Thyroid gland (tissue), 4 donors: ENCODE measurements around the gene KLRC4. TPM values are rescaled to one million over a fixed set of nuclear protein-coding genes. Genes with fewer than 3 reads are reported as not detected.
"Not testable (repeated sequence)": the region's sequence is repeated elsewhere in the genome, so short reads cannot be mapped to it uniquely, and the experiment has no call there.

ENCODE experiments used
- DNase-seq, 2 donors: peaks; one replicate each; pipeline ENCODE4 v3.0.0-alpha.2; 2019
- H3K27ac ChIP-seq, 3 donors: fragments of 200-600 bp; sonication (generic); 1 replicate in 2 of 3; 2 replicates in 1 of 3; pipeline ENCODE4 v1.5.1; 2016 to 2019; ENCODE audit warnings: mild to moderate bottlenecking in 1 of 3, moderate library complexity in 1 of 3
- H3K27me3 ChIP-seq: fragments of 200-600 bp; sonication (generic); one replicate; pipeline ENCODE4 v1.5.1; 2019
- H3K36me3 ChIP-seq, 2 donors: fragments of 200-600 bp; sonication (generic); one replicate each; pipeline ENCODE4 v1.5.1; 2016 to 2019
- H3K4me1 ChIP-seq, 2 donors: fragments of 200-600 bp; sonication (generic); one replicate each; pipeline ENCODE4 v1.5.1; 2017 to 2019
- H3K4me3 ChIP-seq, 3 donors: fragments of 200-600 bp; sonication (generic); replicated peaks in 1 of 3; 1 replicate in 2 of 3; 2 replicates in 1 of 3; pipeline ENCODE4 v1.5.1; 2016; ENCODE audit warnings: mild to moderate bottlenecking in 1 of 3
- H3K9me3 ChIP-seq: fragments of 200-600 bp; sonication (generic); one replicate; pipeline ENCODE4 v1.5.1; 2017
- CTCF ChIP-seq, 6 experiments: fragments of 200-600 bp in 3 of 6; fragments of 450-650 bp in 3 of 6; sonication (generic) in 3 of 6; IDR thresholded peaks; one replicate each; pipeline ENCODE4 v1.5.1; 2016 to 2019; ENCODE audit warnings: antibody characterized with exemption in 6 of 6, mild to moderate bottlenecking in 2 of 6, inconsistent platforms in 1 of 6, moderate library complexity in 1 of 6
- POLR2A ChIP-seq, 2 donors: fragments of 450-650 bp; IDR thresholded peaks; one replicate each; pipeline ENCODE4 v1.6.1; 2017; ENCODE audit warnings: antibody characterized with exemption in 2 of 2, mild to moderate bottlenecking in 2 of 2, moderate library complexity in 1 of 2
- WGBS, 2 donors: methylation state at CpG; one replicate each; pipeline ENCODE4 v1.1.5; 2017; 5-methylcytosine and 5-hydroxymethylcytosine counted together
- intact Hi-C: fragments of 100-400 bp; cut with DNase I; formaldehyde crosslinking; loops from one replicate; pipeline ENCODE4 v1.15.1; 2023
- total RNA-seq, 4 donors: library from RNA; depleted of rRNA; stranded (reverse); fragments of >200 nt; gene quantifications; one replicate each; pipeline ENCODE4 v1.2.3, GENCODE V29; 2016

The KLRC4 gene
- total RNA-seq, 4 donors from 2014 or later = 2.4 TPM; not detected in 3

DNA sequence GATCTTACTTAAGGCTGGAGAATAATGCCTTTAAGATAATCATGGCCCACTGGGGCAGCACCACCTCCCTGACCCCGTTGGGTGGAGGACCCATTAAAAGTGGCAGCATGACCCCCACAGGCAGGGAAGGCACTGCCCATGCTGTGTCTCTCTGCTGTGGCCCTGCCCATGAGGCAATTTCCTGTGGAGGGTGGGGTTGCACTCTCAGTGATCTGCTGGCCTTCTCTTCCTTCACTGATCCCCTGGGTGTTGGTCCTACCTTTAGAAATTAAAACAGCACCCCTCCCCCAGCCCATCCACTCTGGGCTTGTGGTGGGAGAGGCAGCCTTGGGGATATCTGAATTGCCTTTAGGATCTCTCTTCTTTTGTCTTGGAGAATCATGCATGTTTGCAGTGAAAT lies 37.0 kb downstream of the KLRC4 start:
- TF ChIP-seq POLR2A (IDR thresholded peaks at IDR 0.05) (no peak), CTCF (IDR thresholded peaks at IDR 0.05) (no peak)
- H3K27ac ChIP-seq = no peak overlapping the region
- no peaks in the 10 kb centered on the region for H3K9me3 ChIP-seq
- H3K27me3 ChIP-seq = no peaks in the 10 kb centered on the region
- WGBS, 2 donors = 54 to 58% methylated on average over 1 of the region's 1 CpG
- H3K36me3 ChIP-seq = no peaks in the 10 kb centered on the region
- no peaks in the 10 kb centered on the region for H3K4me1 ChIP-seq
- DNase-seq = no peak
- intact Hi-C loops = no loop called here
- no peak overlapping the region for H3K4me3 ChIP-seq

DNA sequence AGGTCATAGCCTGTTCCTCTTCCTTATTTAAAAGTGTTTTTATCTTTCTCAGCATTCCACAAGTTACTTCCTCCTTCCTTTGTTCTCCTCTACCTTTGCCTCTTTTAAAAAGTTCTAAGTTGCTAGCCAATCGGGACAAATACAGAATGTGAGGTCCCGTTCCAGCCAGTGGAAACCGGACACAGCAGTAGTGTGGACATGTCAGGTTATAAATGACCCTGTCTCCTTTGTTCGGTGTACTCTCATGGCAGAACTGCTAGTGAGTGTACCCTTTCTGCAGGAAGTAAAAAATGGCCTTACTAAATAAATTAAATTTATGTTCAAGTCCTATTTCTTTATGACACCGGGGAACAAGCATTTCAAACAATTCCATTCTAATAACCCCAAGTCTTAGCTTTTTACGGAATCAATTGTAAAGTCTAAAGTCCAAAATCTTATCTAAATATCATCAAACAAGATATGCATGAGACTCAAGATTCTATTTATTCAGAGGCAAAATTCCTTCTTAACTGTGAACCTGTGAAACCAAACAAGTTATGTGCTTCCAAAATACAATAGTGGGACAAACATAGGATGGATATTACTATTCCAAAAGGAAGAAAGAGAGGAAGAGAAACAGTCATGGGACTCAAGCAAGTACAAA lies 37.5 kb downstream of the KLRC4 start:
- H3K4me1 ChIP-seq, H3K27me3 ChIP-seq, DNase-seq, H3K27ac ChIP-seq, H3K36me3 ChIP-seq, H3K9me3 ChIP-seq, H3K4me3 ChIP-seq, intact Hi-C loops: not testable (repeated sequence)
- WGBS, 2 donors = 73 to 80% methylated on average over 6 of the region's 6 CpGs

DNA sequence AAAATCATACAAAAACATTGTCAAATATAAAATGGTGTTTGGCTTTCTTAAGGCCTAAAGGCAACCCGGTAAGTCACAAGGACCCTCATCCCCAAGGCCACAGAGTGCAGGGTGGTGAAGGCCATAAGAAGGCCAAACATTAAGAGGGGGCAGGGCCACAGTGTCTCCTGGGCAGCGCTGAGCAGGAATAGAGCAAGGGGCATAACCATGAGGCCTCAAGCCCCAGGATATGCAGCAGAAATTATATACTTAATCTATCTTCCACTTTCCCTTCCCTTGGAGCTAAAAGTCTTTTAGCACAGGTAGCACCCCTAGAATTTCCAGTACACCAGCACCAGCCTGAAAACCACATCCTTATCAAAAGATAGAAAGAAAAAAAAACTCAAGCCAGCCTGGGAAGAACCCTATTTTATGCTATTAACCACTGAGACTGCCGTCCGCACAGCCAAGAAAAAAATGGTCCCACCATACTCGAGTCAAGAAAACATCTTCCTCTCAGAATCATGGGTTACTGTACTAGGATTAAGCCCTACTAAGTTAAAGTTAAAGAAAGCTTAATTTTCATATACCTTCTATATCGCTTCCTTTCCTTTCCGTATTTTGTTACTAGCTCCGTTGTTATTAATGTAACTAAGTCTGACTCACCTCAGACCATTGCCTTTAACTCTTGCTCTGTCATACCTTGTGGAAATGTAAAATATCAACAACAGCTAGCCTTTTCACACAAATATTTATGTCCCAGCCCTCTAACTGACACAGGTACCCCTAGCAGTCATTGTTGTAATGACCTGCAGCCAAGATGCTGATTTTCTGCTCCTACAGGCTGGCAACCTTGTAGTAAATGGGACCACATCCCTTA lies 39.8 kb downstream of the KLRC4 start:
- Histone ChIP-seq H3K36me3 (no peaks in the 10 kb centered on the region), H3K27ac (no peak overlapping the region), H3K9me3 (no peaks in the 10 kb centered on the region), H3K4me1 (peaks cover 13% of the 10 kb centered on the region in 2 donors), H3K4me3 (no peak overlapping the region), H3K27me3 (no peaks in the 10 kb centered on the region)
- intact Hi-C loops = no loop called here
- 89 to 94% methylated on average over 8 of the region's 8 CpGs for WGBS, 2 donors
- TF ChIP-seq CTCF (IDR thresholded peaks at IDR 0.05) = no peak
- TF ChIP-seq POLR2A (IDR thresholded peaks at IDR 0.05) = no peak
- no peak for DNase-seq

- intact Hi-C loops = no loop called here
- H3K27ac ChIP-seq = no peak overlapping the region
- no peaks in the 10 kb centered on the region for H3K36me3 ChIP-seq
- H3K4me1 ChIP-seq = peaks cover 13 to 20% of the 10 kb centered on the region in 2 donors
- H3K9me3 ChIP-seq = no peaks in the 10 kb centered on the region
- H3K27me3 ChIP-seq = no peaks in the 10 kb centered on the region
- no peak overlapping the region for H3K4me3 ChIP-seq
- TF ChIP-seq POLR2A (IDR thresholded peaks at IDR 0.05) (no peak), CTCF (IDR thresholded peaks at IDR 0.05) (no peak)
- no peak for DNase-seq
- WGBS, 2 donors = 85 to 86% methylated on average over 10 of the region's 10 CpGs
Measured at GRCh38 chr12:10368206-10369171, 41.1 kb downstream of the KLRC4 start.

DNA sequence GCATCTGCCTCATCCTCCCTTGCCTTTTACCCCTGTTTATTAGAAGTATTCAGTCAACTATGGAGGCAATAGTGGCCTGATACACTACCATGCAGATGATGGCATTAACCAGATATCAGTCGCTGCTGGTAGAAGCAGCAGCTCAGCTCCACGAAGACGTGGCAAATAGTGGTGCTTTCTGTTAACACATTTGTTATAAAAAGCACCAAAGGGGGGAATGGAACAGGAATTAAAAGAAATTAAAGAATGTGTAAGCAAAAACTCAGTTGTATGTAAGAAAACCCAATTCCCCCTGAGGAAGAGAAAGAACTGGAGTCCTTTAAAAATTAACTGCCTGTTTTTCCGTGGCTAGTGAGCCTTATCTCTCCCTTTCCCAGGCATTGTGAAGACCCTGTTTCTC lies 41.8 kb downstream of the KLRC4 start:
- H3K4me3 ChIP-seq, H3K9me3 ChIP-seq, intact Hi-C loops, DNase-seq, H3K36me3 ChIP-seq, H3K27me3 ChIP-seq, H3K27ac ChIP-seq: not testable (repeated sequence)
- 72% methylated on average over 4 of the region's 4 CpGs for WGBS, 2 donors
- peaks cover 13 to 20% of the 10 kb centered on the region in 2 donors for H3K4me1 ChIP-seq
